IMR-90 (cell line): ENCODE results near the gene RAP2C. TPM values are rescaled to one million over a fixed set of nuclear protein-coding genes. Genes with fewer than 3 reads are reported as not detected.
"Not testable (repeated sequence)": the region's sequence is repeated elsewhere in the genome, so short reads cannot be mapped to it uniquely, and the experiment has no call there.

Experiments
- ATAC-seq: fragments of 200-7000 bp; cut with Tn5 transposase; 2 replicates; pipeline ENCODE4 v1.9.1; 2020; ENCODE audit warnings: low read depth, mild to moderate bottlenecking, moderate library complexity
- BruUV-seq: library from RNA; stranded (reverse); fragments of 400-500 nt; replicated peaks from 2 replicates; lab custom pipeline; 2021; lab: Mats Ljungman, UMichigan
- CTCF ChIA-PET: fragments of 300-600 bp; formaldehyde crosslinking; extraction: SDS; loops from one replicate; lab custom pipeline; 2021; ENCODE audit warnings: antibody characterized with exemption; lab: Yijun Ruan, JAX
- POLR2A ChIA-PET: fragments of 300-600 bp; sonication (Branson Sonifier 250); formaldehyde crosslinking; loops from one replicate; lab custom pipeline; 2022; ENCODE audit warnings: antibody characterized with exemption; ENCODE audit not compliant: unreplicated experiment; lab: Charles Lee
- DNase-seq: peaks from one replicate; pipeline ENCODE4 v3.0.0; 2013
- H2AFZ ChIP-seq: replicated peaks from 2 replicates; pipeline ENCODE3; 2013; ENCODE audit warnings: low read length, mild to moderate bottlenecking; ENCODE audit not compliant: poor library complexity
- H2AK5ac ChIP-seq: 2 replicates; pipeline ENCODE4 v1.6.1; 2013; ENCODE audit warnings: low read depth, low read length, inconsistent platforms
- H2AK9ac ChIP-seq: replicated peaks from 2 replicates; pipeline ENCODE3; 2013; ENCODE audit warnings: mild to moderate bottlenecking, low read depth, low read length, moderate library complexity; ENCODE audit not compliant: poor library complexity
- H2BK120ac ChIP-seq: 2 replicates; pipeline ENCODE4 v1.6.1; 2013; ENCODE audit warnings: low read depth, low read length, inconsistent platforms
- H2BK15ac ChIP-seq: 3 replicates; pipeline ENCODE4 v1.6.1; 2013; ENCODE audit warnings: low read depth, low read length, inconsistent platforms
- H2BK20ac ChIP-seq: 2 replicates; pipeline ENCODE4 v1.6.1; 2013; ENCODE audit warnings: low read depth, mild to moderate bottlenecking, inconsistent platforms, low read length, moderate library complexity
- H2BK5ac ChIP-seq: 2 replicates; pipeline ENCODE4 v1.6.1; 2013; ENCODE audit warnings: mild to moderate bottlenecking, low read depth, low read length, inconsistent platforms; ENCODE audit not compliant: poor library complexity, severe bottlenecking
- H3K14ac ChIP-seq: replicated peaks from 2 replicates; pipeline ENCODE4 v1.6.1; 2013; ENCODE audit warnings: low read depth, low read length, inconsistent platforms
- H3K18ac ChIP-seq: 2 replicates; pipeline ENCODE4 v1.6.1; 2013; ENCODE audit warnings: low read depth, low read length, control low read depth
- H3K23ac ChIP-seq: 2 replicates; pipeline ENCODE4 v1.6.1; 2013; ENCODE audit warnings: low read depth, low read length, inconsistent platforms
- H3K27ac ChIP-seq: 2 replicates; pipeline ENCODE4 v1.5.1; 2013; ENCODE audit warnings: mild to moderate bottlenecking, control low read depth, low read length; ENCODE audit not compliant: insufficient read depth
- H3K27me3 ChIP-seq: 2 replicates; pipeline ENCODE4 v1.6.1; 2013; ENCODE audit warnings: low read length; ENCODE audit not compliant: control insufficient read depth, insufficient read depth
- H3K36me3 ChIP-seq: 2 replicates; pipeline ENCODE4 v1.6.1; 2013; ENCODE audit warnings: low read length, mixed read lengths; ENCODE audit not compliant: control insufficient read depth, insufficient read depth
- H3K4ac ChIP-seq: 2 replicates; pipeline ENCODE4 v1.6.1; 2013; ENCODE audit warnings: low read depth, low read length, inconsistent platforms
- H3K4me1 ChIP-seq: 2 replicates; pipeline ENCODE4 v1.6.1; 2013; ENCODE audit warnings: low read length, mixed read lengths; ENCODE audit not compliant: control insufficient read depth, insufficient read depth
- H3K4me2 ChIP-seq: 2 replicates; pipeline ENCODE4 v1.6.1; 2013; ENCODE audit warnings: low read depth, mild to moderate bottlenecking, control low read depth, low read length, moderate library complexity
- H3K4me3 ChIP-seq: 2 replicates; pipeline ENCODE4 v1.5.1; 2013; ENCODE audit warnings: low read depth, mild to moderate bottlenecking, control low read depth, low read length, moderate library complexity; ENCODE audit not compliant: insufficient read depth
- H3K56ac ChIP-seq: 2 replicates; pipeline ENCODE4 v1.6.1; 2013; ENCODE audit warnings: low read length, inconsistent platforms; ENCODE audit not compliant: insufficient read depth; ENCODE audit errors: extremely low read depth
- H3K79me1 ChIP-seq, 2 experiments: 2 replicates each; pipeline ENCODE4 v1.6.1; 2013; ENCODE audit warnings: low read length in 2 of 2, inconsistent platforms in 1 of 2, low read depth in 1 of 2
- H3K9ac ChIP-seq: 2 replicates; pipeline ENCODE4 v1.6.1; 2013; ENCODE audit warnings: low read depth, low read length, control low read depth
- H3K9me1 ChIP-seq: 2 replicates; pipeline ENCODE4 v1.6.1; 2013; ENCODE audit warnings: low read length, inconsistent platforms; ENCODE audit not compliant: insufficient read depth
- H3K9me3 ChIP-seq: 2 replicates; pipeline ENCODE4 v1.6.1; 2013; ENCODE audit warnings: low read length; ENCODE audit not compliant: control insufficient read depth, insufficient read depth
- H4K20me1 ChIP-seq: 2 replicates; pipeline ENCODE4 v1.6.1; 2013; ENCODE audit warnings: low read length, inconsistent platforms; ENCODE audit not compliant: insufficient read depth
- H4K5ac ChIP-seq: 2 replicates; pipeline ENCODE4 v1.6.1; 2013; ENCODE audit warnings: mild to moderate bottlenecking, low read depth, low read length, control low read depth
- H4K8ac ChIP-seq, 2 experiments: 2 replicates each; pipeline ENCODE4 v1.6.1; 2013; ENCODE audit warnings: low read depth in 2 of 2, low read length in 2 of 2, control low read depth in 1 of 2, inconsistent platforms in 1 of 2
- H4K91ac ChIP-seq: 2 replicates; pipeline ENCODE4 v1.6.1; 2013; ENCODE audit warnings: low read depth, low read length, inconsistent platforms; ENCODE audit not compliant: insufficient read depth
- CEBPB ChIP-seq: IDR thresholded peaks from 2 replicates; pipeline ENCODE4 v1.6.1; 2012; ENCODE audit warnings: low read depth, low read length, improper control_type of control experiment
- MAZ ChIP-seq: IDR thresholded peaks from 2 replicates; pipeline ENCODE4 v1.6.1; 2012; ENCODE audit warnings: low read depth, mild to moderate bottlenecking, low read length, improper control_type of control experiment, moderate library complexity, borderline replicate concordance
- POLR2A ChIP-seq: IDR thresholded peaks from 2 replicates; pipeline ENCODE4 v1.6.1; 2012; ENCODE audit warnings: mild to moderate bottlenecking, low read depth, low read length
- RAD21 ChIP-seq: IDR thresholded peaks from 2 replicates; pipeline ENCODE4 v1.6.1; 2012; ENCODE audit warnings: low read length, improper control_type of control experiment
- RCOR1 ChIP-seq: IDR thresholded peaks from 2 replicates; pipeline ENCODE4 v1.6.1; 2012; ENCODE audit warnings: mild to moderate bottlenecking, low read length, improper control_type of control experiment; ENCODE audit not compliant: insufficient replicate concordance
- RFX5 ChIP-seq: IDR thresholded peaks from 2 replicates; pipeline ENCODE4 v1.8.0; 2012; ENCODE audit warnings: low read depth, mild to moderate bottlenecking, low read length, moderate library complexity
- WGBS, 2 experiments: methylation state at CpG; one replicate each; pipeline versions ENCODE4 v1.1.5 to v1.1.7; 2013; ENCODE audit warnings: missing lambda C conversion rate in 2 of 2; ENCODE audit not compliant: insufficient read length in 1 of 2; ENCODE audit errors: extremely low coverage in 2 of 2; 5-methylcytosine and 5-hydroxymethylcytosine counted together
- dilution Hi-C: fragments of 300-500 bp; cut with HindIII; formaldehyde crosslinking; loops from one replicate; pipeline ENCODE4 v1.14.3; 2018; ENCODE audit warnings: low sequenced_read_pairs; ENCODE audit not compliant: unreplicated experiment
- in situ Hi-C: fragments of 300-500 bp; cut with MboI; formaldehyde crosslinking; loops from 3 replicates; pipeline ENCODE4 v1.14.3; 2019; ENCODE audit warnings: low sequenced_read_pairs, inconsistent platforms, mixed read lengths
- intact Hi-C: fragments of 100-400 bp; cut with micrococcal nuclease; formaldehyde crosslinking; loops from 2 replicates; pipeline ENCODE4 v1.10.0; 2022
- polyA plus RNA-seq, 3 experiments: library from polyadenylated mRNA; depleted of rRNA; stranded (reverse); fragments of >200 nt; gene quantifications; 2 replicates each; pipeline ENCODE4 v1.2.3, GENCODE V29; 2012; ENCODE audit warnings: low replicate concordance in 1 of 3
- total RNA-seq: library from RNA; depleted of rRNA; stranded (reverse); fragments of >200 nt; gene quantifications from 2 replicates; pipeline ENCODE4 v1.2.3, GENCODE V29; 2012

RAP2C gene
- total and polyA plus RNA-seq, 2 of the 4 experiments (the other 2 are of a cell fraction) = 7.6 to 24.9 TPM

DNA sequence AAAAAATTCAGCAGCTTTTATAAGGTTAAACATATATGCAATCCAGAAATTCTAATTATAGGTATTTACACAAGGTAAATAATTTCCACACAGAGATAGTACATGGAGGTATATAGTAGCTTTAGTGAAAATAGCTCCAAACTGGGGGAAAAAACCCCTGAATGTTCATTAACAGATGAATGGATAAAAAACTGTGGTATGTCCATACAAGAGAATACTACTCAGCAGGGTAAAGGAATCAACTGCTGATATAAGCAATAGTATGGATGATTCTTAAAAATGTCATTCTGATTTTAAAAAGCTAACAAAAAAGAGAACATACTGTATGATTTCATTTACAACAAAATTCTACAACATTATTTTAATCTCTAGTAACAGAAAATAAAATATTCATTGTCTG, 54.2 kb downstream of the RAP2C start:
- Histone ChIP-seq H3K9me1 (no peaks in the 10 kb centered on the region), H3K27me3 (no peaks in the 10 kb centered on the region; the same call in 1 of the 2 replicates), H3K14ac (no peak overlapping the region), H3K27ac (no peak overlapping the region), H2BK15ac (no peak overlapping the region), H3K23ac (no peak overlapping the region), H3K9ac (no peak overlapping the region), H2AK9ac (no peak overlapping the region), H4K91ac (no peak overlapping the region), H2BK120ac (no peak overlapping the region), H2AK5ac (no peak overlapping the region), H3K9me3 (no peaks in the 10 kb centered on the region), H3K4me2 (no peak overlapping the region), H3K4ac (no peak overlapping the region), H2AFZ (no peak overlapping the region), H3K18ac (no peak overlapping the region), H3K4me3 (no peak overlapping the region), H3K4me1 (no peaks in the 10 kb centered on the region), H4K5ac (no peak overlapping the region), H4K20me1 (no peaks in the 10 kb centered on the region), H2BK20ac (no peak overlapping the region), H3K56ac (no peak overlapping the region), H3K79me1 (no peaks in the 10 kb centered on the region), H4K8ac (no peak overlapping the region), H3K36me3 (no peaks in the 10 kb centered on the region), H2BK5ac (no peak overlapping the region)
- in situ Hi-C loops = no loop called here
- BruUV-seq = no TSS peak
- ChIA-PET CTCF (no interaction called here), POLR2A (interaction anchor here (0.5 kb wide), 1 partner anchor 45 kb away, joined by 4 read pairs; no protein-coding TSS in a partner anchor)
- dilution Hi-C loops = no loop called here
- ATAC-seq (no peak), DNase-seq (no peak)
- TF ChIP-seq POLR2A (no peak), CEBPB (no peak), RAD21 (no peak), RFX5 (no peak), RCOR1 (no peak), MAZ (no peak)
- intact Hi-C loops = no loop called here

DNA sequence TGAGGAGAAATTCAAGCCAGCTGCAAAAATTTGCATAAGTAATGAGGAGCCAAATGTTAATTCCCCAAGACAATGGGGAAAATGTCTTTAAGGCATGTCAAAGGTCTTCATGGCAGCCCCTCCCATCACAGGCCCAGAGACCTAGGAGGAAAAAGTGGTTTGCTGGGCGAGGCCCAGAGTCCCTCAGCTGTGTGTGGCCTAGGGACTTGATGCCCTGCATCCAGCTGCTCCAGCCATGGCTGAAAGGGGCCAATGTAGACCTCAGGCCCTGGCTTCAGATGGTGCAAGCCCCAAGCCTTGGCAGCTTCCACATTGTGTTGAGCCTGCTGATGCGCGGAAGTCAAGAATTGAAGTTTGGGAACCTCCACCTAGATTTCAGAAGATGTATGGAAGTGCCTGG, 56.2 kb downstream of the RAP2C start:
- CTCF ChIA-PET, H3K4me2 ChIP-seq, dilution Hi-C loops, H4K20me1 ChIP-seq, H4K91ac ChIP-seq, H2AFZ ChIP-seq, H3K14ac ChIP-seq, ATAC-seq, H3K27me3 ChIP-seq, H3K4me1 ChIP-seq, BruUV-seq, H3K27ac ChIP-seq, H3K4me3 ChIP-seq, H3K36me3 ChIP-seq, H2AK9ac ChIP-seq, H3K4ac ChIP-seq, DNase-seq, H2BK120ac ChIP-seq, H3K23ac ChIP-seq, H3K9me3 ChIP-seq, H4K8ac ChIP-seq, H3K79me1 ChIP-seq, H2BK20ac ChIP-seq, H3K9me1 ChIP-seq, POLR2A ChIA-PET, H2BK5ac ChIP-seq, H2AK5ac ChIP-seq, H3K56ac ChIP-seq, H2BK15ac ChIP-seq, intact Hi-C loops, H3K18ac ChIP-seq, H4K5ac ChIP-seq, H3K9ac ChIP-seq, in situ Hi-C loops: not testable (repeated sequence)
- WGBS, 2 experiments = no CpG with 5 or more reads among the region's 3 CpGs
